HEK293 (cell line): ENCODE measurements around the gene SPEF1.

ENCODE experiments used
- CTCF ChIA-PET: fragments of 350-600 bp; formaldehyde crosslinking; extraction: SDS; loops from one replicate; lab custom pipeline; 2021; ENCODE audit warnings: antibody characterized with exemption; lab: Yijun Ruan, JAX
- POLR2A ChIA-PET: fragments of 300-600 bp; formaldehyde crosslinking; extraction: SDS; loops from one replicate; lab custom pipeline; 2020; ENCODE audit warnings: antibody characterized with exemption, inconsistent platforms; lab: Yijun Ruan, JAX
- H3K27ac ChIP-seq: fragments of 200-500 bp; sonication (Bioruptor generic); 2 replicates; pipeline ENCODE4 v1.5.1; 2014; ENCODE audit warnings: low read depth, low read length, control low read depth, inconsistent platforms; ENCODE audit errors: extremely low read depth
- H3K36me3 ChIP-seq, 2 experiments: fragments of 200-500 bp in 1 of 2; sonication (Bioruptor generic) in 1 of 2; 1 replicate in 1 of 2; 2 replicates in 1 of 2; pipeline ENCODE4 v1.5.1; 2014 to 2017; ENCODE audit warnings: inconsistent platforms in 2 of 2, low read length in 2 of 2; ENCODE audit not compliant: control insufficient read depth in 2 of 2, insufficient read depth in 1 of 2
- H3K4me1 ChIP-seq: fragments of 200-500 bp; sonication (Bioruptor generic); 2 replicates; pipeline ENCODE4 v1.5.1; 2014; ENCODE audit warnings: mild to moderate bottlenecking, low read length, inconsistent platforms; ENCODE audit not compliant: control insufficient read depth, insufficient read depth
- H3K4me3 ChIP-seq: 2 replicates; pipeline ENCODE4 v1.5.1; 2011; ENCODE audit warnings: low read depth, mild to moderate bottlenecking, control low read depth, low read length, moderate library complexity
- H3K9me3 ChIP-seq: fragments of 200-500 bp; sonication (Bioruptor generic); 2 replicates; pipeline ENCODE4 v1.5.1; 2014; ENCODE audit warnings: low read depth, low read length, inconsistent platforms; ENCODE audit not compliant: control insufficient read depth, insufficient read depth
- RBAK ChIP-seq: fragments of 450-650 bp; formaldehyde crosslinking; IDR thresholded peaks from 2 replicates; pipeline ENCODE4 v1.5.1; 2016; ENCODE audit warnings: missing biosample characterization, missing genetic modification characterization
- SCRT2 ChIP-seq: fragments of 450-650 bp; formaldehyde crosslinking; IDR thresholded peaks from 2 replicates; pipeline ENCODE4 v1.5.1; 2016; ENCODE audit warnings: missing biosample characterization, missing genetic modification characterization
- SETDB1 ChIP-seq: IDR thresholded peaks from one replicate; pipeline ENCODE4 v1.6.1; 2017; ENCODE audit warnings: mild to moderate bottlenecking, low read length, moderate library complexity, mixed read lengths; ENCODE audit not compliant: insufficient read length
- YY1 ChIP-seq: fragments of 450-650 bp; formaldehyde crosslinking; IDR thresholded peaks from 2 replicates; pipeline ENCODE4 v1.5.1; 2018; ENCODE audit warnings: missing biosample characterization, missing genetic modification characterization
- ZBTB21 ChIP-seq: fragments of 450-650 bp; formaldehyde crosslinking; IDR thresholded peaks from 2 replicates; pipeline ENCODE4 v1.5.1; 2017; ENCODE audit warnings: missing biosample characterization, missing genetic modification characterization
- ZBTB8A ChIP-seq: fragments of 450-650 bp; formaldehyde crosslinking; IDR thresholded peaks from 2 replicates; pipeline ENCODE4 v1.5.1; 2016; ENCODE audit warnings: missing biosample characterization, missing genetic modification characterization
- ZNF10 ChIP-seq: fragments of 450-650 bp; formaldehyde crosslinking; IDR thresholded peaks from 2 replicates; pipeline ENCODE4 v1.5.1; 2017; ENCODE audit warnings: missing biosample characterization, missing genetic modification characterization
- ZNF138 ChIP-seq: fragments of 450-650 bp; formaldehyde crosslinking; IDR thresholded peaks from 2 replicates; pipeline ENCODE4 v1.5.1; 2016; ENCODE audit warnings: missing biosample characterization, missing genetic modification characterization, borderline replicate concordance
- ZNF202 ChIP-seq: fragments of 450-650 bp; formaldehyde crosslinking; IDR thresholded peaks from 2 replicates; pipeline ENCODE4 v1.5.1; 2016; ENCODE audit warnings: missing biosample characterization, missing genetic modification characterization, borderline replicate concordance
- ZNF266 ChIP-seq: fragments of 450-650 bp; formaldehyde crosslinking; IDR thresholded peaks from 2 replicates; pipeline ENCODE4 v1.5.1; 2016; ENCODE audit warnings: missing biosample characterization, missing genetic modification characterization, low read depth
- ZNF302 ChIP-seq: fragments of 450-650 bp; formaldehyde crosslinking; IDR thresholded peaks from 2 replicates; pipeline ENCODE4 v1.5.1; 2016; ENCODE audit warnings: missing biosample characterization, missing genetic modification characterization, low read depth
- ZNF350 ChIP-seq: fragments of 450-650 bp; formaldehyde crosslinking; IDR thresholded peaks from 2 replicates; pipeline ENCODE4 v1.5.0; 2017; ENCODE audit warnings: missing biosample characterization, mild to moderate bottlenecking, missing genetic modification characterization
- ZNF366 ChIP-seq: fragments of 450-650 bp; formaldehyde crosslinking; conservative IDR thresholded peaks from 2 replicates; pipeline ENCODE4 v1.5.1; 2016; ENCODE audit warnings: missing biosample characterization, missing genetic modification characterization
- ZNF48 ChIP-seq: fragments of 450-650 bp; formaldehyde crosslinking; IDR thresholded peaks from 2 replicates; pipeline ENCODE4 v1.5.1; 2016; ENCODE audit warnings: missing biosample characterization, missing genetic modification characterization
- ZNF530 ChIP-seq: fragments of 450-650 bp; formaldehyde crosslinking; IDR thresholded peaks from 2 replicates; pipeline ENCODE4 v1.5.1; 2016; ENCODE audit warnings: low read depth, missing biosample characterization, missing genetic modification characterization
- ZNF555 ChIP-seq: fragments of 450-650 bp; formaldehyde crosslinking; conservative IDR thresholded peaks from 2 replicates; pipeline ENCODE4 v1.5.1; 2017; ENCODE audit warnings: missing biosample characterization, mild to moderate bottlenecking, missing genetic modification characterization, inconsistent platforms
- ZNF571 ChIP-seq: fragments of 450-650 bp; formaldehyde crosslinking; IDR thresholded peaks from 2 replicates; pipeline ENCODE4 v1.5.0; 2017; ENCODE audit warnings: missing biosample characterization, missing genetic modification characterization
- ZNF623 ChIP-seq: fragments of 450-650 bp; formaldehyde crosslinking; IDR thresholded peaks from 2 replicates; pipeline ENCODE4 v1.5.1; 2016; ENCODE audit warnings: missing biosample characterization, missing genetic modification characterization
- ZNF670 ChIP-seq: fragments of 450-650 bp; formaldehyde crosslinking; IDR thresholded peaks from 2 replicates; pipeline ENCODE4 v1.5.1; 2016; ENCODE audit warnings: missing biosample characterization, missing genetic modification characterization, low read depth
- TF ChIP-seq, protein P1 (sequence below): fragments of 450-650 bp; formaldehyde crosslinking; IDR thresholded peaks from 2 replicates; pipeline ENCODE4 v1.5.1; 2016; ENCODE audit warnings: missing biosample characterization, missing genetic modification characterization
- TF ChIP-seq, protein P2 (sequence below): fragments of 450-650 bp; formaldehyde crosslinking; IDR thresholded peaks from 2 replicates; pipeline ENCODE4 v1.5.1; 2016; ENCODE audit warnings: missing biosample characterization, missing genetic modification characterization
- TF ChIP-seq, protein P3 (sequence below): fragments of 450-650 bp; formaldehyde crosslinking; IDR thresholded peaks from 2 replicates; pipeline ENCODE4 v1.5.1; 2016; ENCODE audit warnings: missing biosample characterization, missing genetic modification characterization
- TF ChIP-seq, protein P4 (sequence below): sonication (generic); formaldehyde crosslinking; IDR thresholded peaks from 2 replicates; pipeline ENCODE4 v1.8.1; 2022; ENCODE audit warnings: mild to moderate bottlenecking, moderate library complexity, missing genetic modification reagents
- TF ChIP-seq, protein P5 (sequence below): fragments of 450-650 bp; IDR thresholded peaks from 2 replicates; pipeline ENCODE4 v1.5.1; 2018; ENCODE audit warnings: missing biosample characterization, mild to moderate bottlenecking, missing genetic modification characterization

Gene SPEF1

DNA sequence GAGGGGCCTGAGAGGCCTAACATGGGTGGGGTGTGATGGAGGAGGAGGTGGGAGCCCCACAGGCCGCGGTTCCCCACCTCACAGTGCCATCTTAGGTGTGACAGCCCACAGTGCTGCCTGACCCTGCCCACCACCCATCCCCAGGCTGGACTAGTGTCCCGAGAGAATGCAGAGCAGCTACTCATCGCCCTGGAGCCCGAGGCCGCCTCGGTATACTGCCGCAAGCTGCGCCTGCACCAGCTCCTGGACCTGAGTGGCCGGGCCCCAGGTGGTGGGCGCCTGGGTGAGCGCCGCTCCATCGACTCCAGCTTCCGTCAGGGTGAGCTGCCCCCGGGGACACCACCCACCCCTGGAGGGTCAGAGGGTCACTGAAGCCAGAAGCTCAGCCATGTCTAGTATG, 33.2 kb downstream of the SPEF1 start:
- POLR2A ChIA-PET, result interaction anchor here (0.7 to 0.9 kb wide), 2 partner anchors 20 to 48 kb away, joined by 4 read pairs; partner anchors contain the start of genes ADISSP and CDC25B
- TF ChIP-seq ZNF48 (tag by site-specific recombination) (no peak), YY1 (no peak), ZNF302 (tag by site-specific recombination) (no peak), ZBTB8A (tag by site-specific recombination) (no peak), SCRT2 (tag by site-specific recombination) (no peak), ZNF202 (tag by site-specific recombination) (no peak), ZNF623 (tag by site-specific recombination) (no peak), ZNF670 (tag by site-specific recombination) (no peak), ZNF266 (no peak), ZBTB21 (no peak), ZNF571 (tag by site-specific recombination) (no peak), ZNF366 (tag by site-specific recombination) (no peak), ZNF138 (no peak), SETDB1 (no peak)
- TF ChIP-seq, protein P1, sequence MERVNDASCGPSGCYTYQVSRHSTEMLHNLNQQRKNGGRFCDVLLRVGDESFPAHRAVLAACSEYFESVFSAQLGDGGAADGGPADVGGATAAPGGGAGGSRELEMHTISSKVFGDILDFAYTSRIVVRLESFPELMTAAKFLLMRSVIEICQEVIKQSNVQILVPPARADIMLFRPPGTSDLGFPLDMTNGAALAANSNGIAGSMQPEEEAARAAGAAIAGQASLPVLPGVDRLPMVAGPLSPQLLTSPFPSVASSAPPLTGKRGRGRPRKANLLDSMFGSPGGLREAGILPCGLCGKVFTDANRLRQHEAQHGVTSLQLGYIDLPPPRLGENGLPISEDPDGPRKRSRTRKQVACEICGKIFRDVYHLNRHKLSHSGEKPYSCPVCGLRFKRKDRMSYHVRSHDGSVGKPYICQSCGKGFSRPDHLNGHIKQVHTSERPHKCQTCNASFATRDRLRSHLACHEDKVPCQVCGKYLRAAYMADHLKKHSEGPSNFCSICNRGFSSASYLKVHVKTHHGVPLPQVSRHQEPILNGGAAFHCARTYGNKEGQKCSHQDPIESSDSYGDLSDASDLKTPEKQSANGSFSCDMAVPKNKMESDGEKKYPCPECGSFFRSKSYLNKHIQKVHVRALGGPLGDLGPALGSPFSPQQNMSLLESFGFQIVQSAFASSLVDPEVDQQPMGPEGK (tag by site-specific recombination), result no peak
- TF ChIP-seq, protein P2, sequence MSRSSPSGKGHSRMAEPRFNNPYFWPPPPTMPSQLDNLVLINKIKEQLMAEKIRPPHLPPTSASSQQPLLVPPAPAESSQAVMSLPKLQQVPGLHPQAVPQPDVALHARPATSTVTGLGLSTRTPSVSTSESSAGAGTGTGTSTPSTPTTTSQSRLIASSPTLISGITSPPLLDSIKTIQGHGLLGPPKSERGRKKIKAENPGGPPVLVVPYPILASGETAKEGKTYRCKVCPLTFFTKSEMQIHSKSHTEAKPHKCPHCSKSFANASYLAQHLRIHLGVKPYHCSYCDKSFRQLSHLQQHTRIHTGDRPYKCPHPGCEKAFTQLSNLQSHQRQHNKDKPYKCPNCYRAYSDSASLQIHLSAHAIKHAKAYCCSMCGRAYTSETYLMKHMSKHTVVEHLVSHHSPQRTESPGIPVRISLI, result no peak
- TF ChIP-seq, protein P3, sequence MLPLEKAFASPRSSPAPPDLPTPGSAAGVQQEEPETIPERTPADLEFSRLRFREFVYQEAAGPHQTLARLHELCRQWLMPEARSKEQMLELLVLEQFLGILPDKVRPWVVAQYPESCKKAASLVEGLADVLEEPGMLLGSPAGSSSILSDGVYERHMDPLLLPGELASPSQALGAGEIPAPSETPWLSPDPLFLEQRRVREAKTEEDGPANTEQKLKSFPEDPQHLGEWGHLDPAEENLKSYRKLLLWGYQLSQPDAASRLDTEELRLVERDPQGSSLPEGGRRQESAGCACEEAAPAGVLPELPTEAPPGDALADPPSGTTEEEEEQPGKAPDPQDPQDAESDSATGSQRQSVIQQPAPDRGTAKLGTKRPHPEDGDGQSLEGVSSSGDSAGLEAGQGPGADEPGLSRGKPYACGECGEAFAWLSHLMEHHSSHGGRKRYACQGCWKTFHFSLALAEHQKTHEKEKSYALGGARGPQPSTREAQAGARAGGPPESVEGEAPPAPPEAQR (tag by site-specific recombination), result no peak
- TF ChIP-seq, all 188 proteins: peak for 0
- Histone ChIP-seq H3K4me3 (no peak overlapping the region), H3K4me1 (peaks cover 4% of the 10 kb centered on the region; the same call in 1 of the 2 replicates), H3K9me3 (no peaks in the 10 kb centered on the region), H3K36me3 (peaks cover 0 to 15% of the 10 kb centered on the region in 2 experiments; a peak in 1 of 3 replicates), H3K27ac (no peak overlapping the region)
- CTCF ChIA-PET, result interaction anchor here (0.6 to 9.8 kb wide), 10 partner anchors 10 to 128 kb away, joined by 3 to 133 read pairs (median 3); partner anchors contain the start of gene ADISSP

DNA sequence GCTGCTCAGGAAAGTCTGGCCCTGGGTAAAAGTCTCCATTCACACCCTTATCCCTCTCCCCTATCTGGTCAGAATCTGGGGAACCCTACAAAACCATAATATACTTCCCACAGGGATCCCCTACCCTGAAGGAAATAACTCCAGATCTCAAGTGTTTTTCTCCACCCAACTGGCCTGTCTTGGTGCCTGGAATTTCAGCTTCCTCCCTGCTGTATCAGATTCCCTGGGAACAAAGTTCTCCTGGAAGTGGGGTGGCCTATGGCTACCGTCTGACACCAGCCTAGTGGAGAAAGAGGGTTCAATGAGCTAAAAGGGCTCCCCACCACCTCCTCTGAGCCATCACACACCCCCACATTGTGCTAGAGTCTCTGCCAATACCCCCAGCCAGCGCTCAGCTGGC, 33.8 kb downstream of the SPEF1 start:
- POLR2A ChIA-PET, result interaction anchor here (0.7 to 0.9 kb wide), 2 partner anchors 20 to 49 kb away, joined by 4 read pairs; partner anchors contain the start of genes ADISSP and CDC25B
- Histone ChIP-seq H3K4me1 (peaks cover 4% of the 10 kb centered on the region; the same call in 1 of the 2 replicates), H3K36me3 (peaks cover 0 to 12% of the 10 kb centered on the region in 2 experiments; a peak in 1 of 3 replicates), H3K9me3 (no peaks in the 10 kb centered on the region), H3K27ac (no peak overlapping the region), H3K4me3 (no peak overlapping the region)
- TF ChIP-seq ZNF350 (tag by site-specific recombination), result no peak
- TF ChIP-seq ZNF555 (tag by site-specific recombination), result no peak
- TF ChIP-seq, protein P4, sequence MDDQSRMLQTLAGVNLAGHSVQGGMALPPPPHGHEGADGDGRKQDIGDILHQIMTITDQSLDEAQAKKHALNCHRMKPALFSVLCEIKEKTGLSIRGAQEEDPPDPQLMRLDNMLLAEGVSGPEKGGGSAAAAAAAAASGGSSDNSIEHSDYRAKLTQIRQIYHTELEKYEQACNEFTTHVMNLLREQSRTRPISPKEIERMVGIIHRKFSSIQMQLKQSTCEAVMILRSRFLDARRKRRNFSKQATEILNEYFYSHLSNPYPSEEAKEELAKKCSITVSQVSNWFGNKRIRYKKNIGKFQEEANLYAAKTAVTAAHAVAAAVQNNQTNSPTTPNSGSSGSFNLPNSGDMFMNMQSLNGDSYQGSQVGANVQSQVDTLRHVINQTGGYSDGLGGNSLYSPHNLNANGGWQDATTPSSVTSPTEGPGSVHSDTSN (CRISPR knock-in tag), result no peak
- no peak for TF ChIP-seq ZNF10
- TF ChIP-seq ZNF530 (tag by site-specific recombination), result no peak
- TF ChIP-seq, protein P5, sequence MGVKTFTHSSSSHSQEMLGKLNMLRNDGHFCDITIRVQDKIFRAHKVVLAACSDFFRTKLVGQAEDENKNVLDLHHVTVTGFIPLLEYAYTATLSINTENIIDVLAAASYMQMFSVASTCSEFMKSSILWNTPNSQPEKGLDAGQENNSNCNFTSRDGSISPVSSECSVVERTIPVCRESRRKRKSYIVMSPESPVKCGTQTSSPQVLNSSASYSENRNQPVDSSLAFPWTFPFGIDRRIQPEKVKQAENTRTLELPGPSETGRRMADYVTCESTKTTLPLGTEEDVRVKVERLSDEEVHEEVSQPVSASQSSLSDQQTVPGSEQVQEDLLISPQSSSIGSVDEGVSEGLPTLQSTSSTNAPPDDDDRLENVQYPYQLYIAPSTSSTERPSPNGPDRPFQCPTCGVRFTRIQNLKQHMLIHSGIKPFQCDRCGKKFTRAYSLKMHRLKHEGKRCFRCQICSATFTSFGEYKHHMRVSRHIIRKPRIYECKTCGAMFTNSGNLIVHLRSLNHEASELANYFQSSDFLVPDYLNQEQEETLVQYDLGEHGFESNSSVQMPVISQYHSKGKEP (tag by site-specific recombination), result no peak
- TF ChIP-seq ZNF571 (tag by site-specific recombination), result no peak
- TF ChIP-seq RBAK (tag by site-specific recombination), result no peak
- CTCF ChIA-PET, result interaction anchor here (0.6 to 9.8 kb wide), 8 partner anchors 9 to 128 kb away, joined by 3 to 133 read pairs (median 3); partner anchors contain the start of gene ADISSP
